ENCODE data around the gene UBE2E3. TPM values are rescaled to one million over a fixed set of nuclear protein-coding genes. Genes with fewer than 3 reads are reported as not detected.

The UBE2E3 gene
- total and polyA plus RNA-seq, 2 of the 13 experiments (the other 11 are each of a cell fraction or from before 2014, with no cell fraction given), result 45.7 to 92.6 TPM

DNA sequence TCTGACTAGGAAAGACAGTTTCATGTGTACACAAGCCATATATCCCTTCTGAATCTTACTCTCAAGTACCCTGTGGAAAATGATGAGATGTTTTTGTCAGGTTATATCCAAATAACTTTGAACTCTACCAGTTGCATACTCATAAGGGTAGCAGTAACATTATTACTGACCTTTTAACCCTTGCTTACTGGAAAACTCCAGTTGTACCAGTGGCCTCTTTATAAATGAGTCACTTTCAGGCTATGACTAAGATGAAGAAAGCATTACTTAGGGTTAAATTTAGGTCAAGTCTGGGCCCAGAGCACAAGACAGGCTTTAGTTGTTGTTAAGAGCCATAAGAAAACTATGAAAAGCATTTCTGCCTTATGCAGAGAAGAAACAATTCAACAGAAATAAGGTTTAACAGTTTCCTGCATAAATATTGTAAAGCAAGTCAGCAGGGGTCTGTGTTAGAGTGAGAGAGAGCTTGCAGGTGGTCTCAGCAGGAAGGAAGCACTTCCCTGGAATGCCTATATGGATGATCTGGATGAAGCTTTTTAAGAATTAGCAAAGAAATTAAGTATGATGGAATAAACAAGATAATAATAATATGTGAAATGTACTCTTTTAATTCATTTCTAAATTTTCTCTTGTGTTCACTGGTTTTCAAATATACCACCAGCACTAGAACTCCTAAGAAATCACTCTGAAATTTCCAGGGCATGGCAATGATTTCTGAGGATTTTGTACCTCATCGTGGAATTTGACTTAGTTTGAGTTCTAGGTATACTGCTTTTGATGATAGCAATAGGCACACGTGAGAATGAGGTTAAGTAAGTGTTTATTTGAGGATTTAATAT, 126.6 kb downstream of the UBE2E3 start:
- intact Hi-C loops (cut with micrococcal nuclease; ENCODE audit: unreplicated experiment), result no loop called here
- TF ChIP-seq ZNF441 (CRISPR knock-in tag; IDR thresholded peaks at IDR 0.05; ENCODE audit: borderline replicate concordance), result no peak
- TF ChIP-seq ZNF235 (CRISPR knock-in tag; IDR thresholded peaks at IDR 0.05; ENCODE audit: borderline replicate concordance), result no peak
- TF ChIP-seq ZFP41 (CRISPR knock-in tag; IDR thresholded peaks at IDR 0.05; ENCODE audit: borderline replicate concordance), result no peak
- TF ChIP-seq ZNF431 (CRISPR knock-in tag; IDR thresholded peaks at IDR 0.05; ENCODE audit: borderline replicate concordance, low read depth), result no peak
- no peak for TF ChIP-seq ZNF570 (CRISPR knock-in tag; IDR thresholded peaks at IDR 0.05; ENCODE audit: borderline replicate concordance)
- TF ChIP-seq ZNF614 (CRISPR knock-in tag; IDR thresholded peaks at IDR 0.05; ENCODE audit: borderline replicate concordance), result no peak
- no peak for TF ChIP-seq ZNF160 (CRISPR knock-in tag; IDR thresholded peaks at IDR 0.05)
- TF ChIP-seq SOX5 (CRISPR knock-in tag; IDR thresholded peaks at IDR 0.05; ENCODE audit: borderline replicate concordance), result no peak
- ChIA-PET POLR2A (no interaction called here), CTCF (ENCODE audit: low intra/inter-chr PET ratio, low total read pairs) (no interaction called here)
- Histone ChIP-seq H3K79me2 (ENCODE audit: insufficient read depth, low read length) (no peaks in the 10 kb centered on the region), H3K4me3 (replicated peaks in 1 of 3; ENCODE audit: insufficient read depth in 1 of 3, low read depth in 2 of 3, low read length in 3 of 3) (no peak overlapping the region), H3K9ac (ENCODE audit: insufficient read depth, low read depth, low read length) (no peak overlapping the region), H3K4me2 (ENCODE audit: low read depth, low read length) (no peak overlapping the region), H4K20me1 (ENCODE audit: insufficient read depth, low read length) (no peaks in the 10 kb centered on the region), H3K4me1 (ENCODE audit: insufficient read depth, low read length) (no peaks in the 10 kb centered on the region), H3K27me3 (ENCODE audit: control insufficient read depth in 1 of 2, insufficient read depth in 2 of 2, low read length in 2 of 2) (no peaks in the 10 kb centered on the region), H3K36me3 (replicated peaks in 1 of 2; ENCODE audit: control insufficient read depth in 1 of 2, insufficient read depth in 2 of 2, low read length in 2 of 2) (no peaks in the 10 kb centered on the region), H3K27ac (ENCODE audit: extremely low read length, insufficient read depth, low read length) (no peak overlapping the region), H3K9me3 (ENCODE audit: low read length) (no peaks in the 10 kb centered on the region), H2AFZ (ENCODE audit: low read length) (no peak overlapping the region)
- ATAC-seq, result no peak
- DNase-seq (ENCODE audit: low spot score), result no peak
- in situ Hi-C loops (cut with HindIII; ENCODE audit: extremely low pct_ligation_motif_present, low pct_unique_long_range_greater_than_20kb), result loop anchor here (10.0 kb wide), 2 partner anchors 358 to 608 kb away; no protein-coding TSS in a partner anchor
- BruUV-seq (replicated peaks), result no TSS peak
- FAIRE-seq, result no peak
- 2% methylated on average over 2 of the region's 2 CpGs for WGBS (ENCODE audit: low lambda C conversion rate)

GRCh38 chr2:181107628-181107945, 127.2 kb downstream of the UBE2E3 start:
- FAIRE-seq, result no peak
- no peak for DNase-seq (ENCODE audit: low spot score)
- CTCF ChIA-PET (ENCODE audit: low intra/inter-chr PET ratio, low total read pairs), result no interaction called here
- Histone ChIP-seq H3K27ac (ENCODE audit: extremely low read length, insufficient read depth, low read length) (no peak overlapping the region), H3K4me1 (ENCODE audit: insufficient read depth, low read length) (no peaks in the 10 kb centered on the region), H2AFZ (ENCODE audit: low read length) (no peak overlapping the region), H3K9me3 (ENCODE audit: low read length) (no peaks in the 10 kb centered on the region), H3K79me2 (ENCODE audit: insufficient read depth, low read length) (no peaks in the 10 kb centered on the region), H3K4me3 (replicated peaks in 1 of 3; ENCODE audit: insufficient read depth in 1 of 3, low read depth in 2 of 3, low read length in 3 of 3) (no peak overlapping the region), H3K27me3 (ENCODE audit: control insufficient read depth in 1 of 2, insufficient read depth in 2 of 2, low read length in 2 of 2) (no peaks in the 10 kb centered on the region), H3K9ac (ENCODE audit: insufficient read depth, low read depth, low read length) (no peak overlapping the region), H3K36me3 (replicated peaks in 1 of 2; ENCODE audit: control insufficient read depth in 1 of 2, insufficient read depth in 2 of 2, low read length in 2 of 2) (no peaks in the 10 kb centered on the region), H4K20me1 (ENCODE audit: insufficient read depth, low read length) (no peaks in the 10 kb centered on the region), H3K4me2 (ENCODE audit: low read depth, low read length) (no peak overlapping the region)
- POLR2A ChIA-PET, result no interaction called here
- intact Hi-C loops (cut with micrococcal nuclease; ENCODE audit: unreplicated experiment), result no loop called here
- no peak for ATAC-seq
- 2% methylated on average over 1 of the region's 1 CpG for WGBS (ENCODE audit: low lambda C conversion rate)
- TF ChIP-seq ZNF234 (CRISPR knock-in tag; conservative IDR thresholded peaks at IDR 0.05) (no peak), ZFYVE20 (CRISPR knock-in tag; IDR thresholded peaks at IDR 0.05; ENCODE audit: borderline replicate concordance, low read depth) (no peak), ZFP36L1 (CRISPR knock-in tag; IDR thresholded peaks at IDR 0.05) (no peak), TFE3 (CRISPR knock-in tag; IDR thresholded peaks at IDR 0.05) (no peak), ZNF577 (CRISPR knock-in tag; IDR thresholded peaks at IDR 0.05; ENCODE audit: borderline replicate concordance, low read depth) (no peak)
- no TSS peak for BruUV-seq (replicated peaks)
- in situ Hi-C loops (cut with HindIII; ENCODE audit: extremely low pct_ligation_motif_present, low pct_unique_long_range_greater_than_20kb), result loop anchor here (10.0 kb wide), 2 partner anchors 357 to 607 kb away; no protein-coding TSS in a partner anchor
